ENCODE results near the gene CFAP206. TPM values are rescaled to one million over a fixed set of nuclear protein-coding genes. Genes with fewer than 3 reads are reported as not detected.

CFAP206 gene
- total and polyA plus RNA-seq, 10 of the 15 experiments (the other 5 are each of a cell fraction or from before 2014, with no cell fraction given) = 0.04 to 0.24 (median 0.09) TPM; not detected in 6

DNA sequence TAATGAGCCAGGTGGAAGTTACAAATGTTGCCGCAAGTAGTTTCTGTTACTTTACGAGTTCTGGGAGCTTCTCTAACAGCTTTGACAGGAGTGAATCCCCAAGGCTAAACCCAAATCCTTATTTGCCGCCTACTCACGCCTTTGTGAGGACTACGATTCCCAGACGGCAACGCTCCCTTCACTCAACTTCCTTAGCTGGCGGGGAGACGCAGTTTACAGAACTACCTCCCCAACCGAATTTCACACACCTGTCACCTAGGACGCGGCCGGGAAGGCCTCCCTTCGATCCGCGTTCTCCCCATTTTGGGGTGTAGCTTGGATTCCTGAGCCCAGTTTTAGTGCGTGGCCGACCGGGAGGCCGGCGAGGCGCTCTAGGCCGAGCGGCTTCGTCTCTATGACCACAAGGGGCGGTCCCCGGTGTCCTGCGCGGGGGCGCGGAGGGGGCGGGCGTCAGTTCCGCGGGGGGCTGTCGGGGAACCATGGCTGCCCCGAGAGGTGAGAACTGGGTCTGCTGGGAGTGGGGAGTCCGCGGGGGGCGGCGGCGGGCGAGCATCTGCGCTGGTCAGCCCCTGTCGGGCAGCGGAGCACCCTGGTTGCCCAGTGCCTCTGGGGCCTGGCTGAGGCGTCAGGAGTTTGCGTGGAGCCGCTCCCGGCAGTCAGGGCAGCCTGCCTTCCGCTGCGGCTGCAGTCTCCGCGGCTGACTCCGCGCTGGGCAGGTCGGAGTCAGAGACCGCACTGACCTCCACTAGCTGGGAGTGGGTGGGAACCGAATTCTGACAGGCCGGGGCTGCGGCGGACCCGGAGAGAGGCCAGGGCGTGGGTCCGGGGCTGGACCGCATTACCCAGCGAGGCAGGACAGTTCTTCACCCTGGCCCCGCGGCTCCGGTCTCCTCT is 65.0 kb downstream of the CFAP206 start, which contains the start of gene SLC35A1 (continued):
- TF ChIP-seq NFYB (IDR thresholded peaks at IDR 0.05; ENCODE audit: insufficient read depth, low read depth, low read length) = no peak
- TF ChIP-seq, protein P1, sequence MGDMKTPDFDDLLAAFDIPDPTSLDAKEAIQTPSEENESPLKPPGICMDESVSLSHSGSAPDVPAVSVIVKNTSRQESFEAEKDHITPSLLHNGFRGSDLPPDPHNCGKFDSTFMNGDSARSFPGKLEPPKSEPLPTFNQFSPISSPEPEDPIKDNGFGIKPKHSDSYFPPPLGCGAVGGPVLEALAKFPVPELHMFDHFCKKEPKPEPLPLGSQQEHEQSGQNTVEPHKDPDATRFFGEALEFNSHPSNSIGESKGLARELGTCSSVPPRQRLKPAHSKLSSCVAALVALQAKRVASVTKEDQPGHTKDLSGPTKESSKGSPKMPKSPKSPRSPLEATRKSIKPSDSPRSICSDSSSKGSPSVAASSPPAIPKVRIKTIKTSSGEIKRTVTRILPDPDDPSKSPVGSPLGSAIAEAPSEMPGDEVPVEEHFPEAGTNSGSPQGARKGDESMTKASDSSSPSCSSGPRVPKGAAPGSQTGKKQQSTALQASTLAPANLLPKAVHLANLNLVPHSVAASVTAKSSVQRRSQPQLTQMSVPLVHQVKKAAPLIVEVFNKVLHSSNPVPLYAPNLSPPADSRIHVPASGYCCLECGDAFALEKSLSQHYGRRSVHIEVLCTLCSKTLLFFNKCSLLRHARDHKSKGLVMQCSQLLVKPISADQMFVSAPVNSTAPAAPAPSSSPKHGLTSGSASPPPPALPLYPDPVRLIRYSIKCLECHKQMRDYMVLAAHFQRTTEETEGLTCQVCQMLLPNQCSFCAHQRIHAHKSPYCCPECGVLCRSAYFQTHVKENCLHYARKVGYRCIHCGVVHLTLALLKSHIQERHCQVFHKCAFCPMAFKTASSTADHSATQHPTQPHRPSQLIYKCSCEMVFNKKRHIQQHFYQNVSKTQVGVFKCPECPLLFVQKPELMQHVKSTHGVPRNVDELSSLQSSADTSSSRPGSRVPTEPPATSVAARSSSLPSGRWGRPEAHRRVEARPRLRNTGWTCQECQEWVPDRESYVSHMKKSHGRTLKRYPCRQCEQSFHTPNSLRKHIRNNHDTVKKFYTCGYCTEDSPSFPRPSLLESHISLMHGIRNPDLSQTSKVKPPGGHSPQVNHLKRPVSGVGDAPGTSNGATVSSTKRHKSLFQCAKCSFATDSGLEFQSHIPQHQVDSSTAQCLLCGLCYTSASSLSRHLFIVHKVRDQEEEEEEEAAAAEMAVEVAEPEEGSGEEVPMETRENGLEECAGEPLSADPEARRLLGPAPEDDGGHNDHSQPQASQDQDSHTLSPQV (IDR thresholded peaks at IDR 0.05) = no peak
- TF ChIP-seq KLF5 (IDR thresholded peaks at IDR 0.05; ENCODE audit: partially characterized antibody) = no peak
- no peak for TF ChIP-seq TCF7 (IDR thresholded peaks at IDR 0.05; ENCODE audit: borderline replicate concordance)
- TF ChIP-seq DPF2 (IDR thresholded peaks at IDR 0.05) = peak; percentile 80; the same call in 1 of the 2 replicates
- TF ChIP-seq MTA2 (IDR thresholded peaks at IDR 0.05; ENCODE audit: low read depth) = peak; percentile 24; the same call in 1 of the 2 replicates
- no peak for TF ChIP-seq SUPT20H (IDR thresholded peaks at IDR 0.05; ENCODE audit: borderline replicate concordance, control insufficient read depth, low read depth, low read length)
- no peak for TF ChIP-seq NR2C2 (IDR thresholded peaks at IDR 0.05; ENCODE audit: borderline replicate concordance, control insufficient read depth, insufficient read length, low read depth)
- no peak for TF ChIP-seq CHD4 (IDR thresholded peaks at IDR 0.05)
- TF ChIP-seq, protein P2, sequence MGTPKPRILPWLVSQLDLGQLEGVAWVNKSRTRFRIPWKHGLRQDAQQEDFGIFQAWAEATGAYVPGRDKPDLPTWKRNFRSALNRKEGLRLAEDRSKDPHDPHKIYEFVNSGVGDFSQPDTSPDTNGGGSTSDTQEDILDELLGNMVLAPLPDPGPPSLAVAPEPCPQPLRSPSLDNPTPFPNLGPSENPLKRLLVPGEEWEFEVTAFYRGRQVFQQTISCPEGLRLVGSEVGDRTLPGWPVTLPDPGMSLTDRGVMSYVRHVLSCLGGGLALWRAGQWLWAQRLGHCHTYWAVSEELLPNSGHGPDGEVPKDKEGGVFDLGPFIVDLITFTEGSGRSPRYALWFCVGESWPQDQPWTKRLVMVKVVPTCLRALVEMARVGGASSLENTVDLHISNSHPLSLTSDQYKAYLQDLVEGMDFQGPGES (IDR thresholded peaks at IDR 0.05) = no peak
- no peak for TF ChIP-seq SREBF1 (IDR thresholded peaks at IDR 0.05; ENCODE audit: low read length)
- no peak for TF ChIP-seq WRNIP1 (IDR thresholded peaks at IDR 0.05; ENCODE audit: borderline replicate concordance, low read depth, low read length)
- TF ChIP-seq GABPA (IDR thresholded peaks at IDR 0.05; ENCODE audit: low read depth) = peak; percentile 78
- no peak for TF ChIP-seq KDM1A (IDR thresholded peaks at IDR 0.05; ENCODE audit: borderline replicate concordance)
- TF ChIP-seq RELA (IDR thresholded peaks at IDR 0.05; ENCODE audit: borderline replicate concordance, partially characterized antibody) = peak; percentile 47
- TF ChIP-seq, protein P3, sequence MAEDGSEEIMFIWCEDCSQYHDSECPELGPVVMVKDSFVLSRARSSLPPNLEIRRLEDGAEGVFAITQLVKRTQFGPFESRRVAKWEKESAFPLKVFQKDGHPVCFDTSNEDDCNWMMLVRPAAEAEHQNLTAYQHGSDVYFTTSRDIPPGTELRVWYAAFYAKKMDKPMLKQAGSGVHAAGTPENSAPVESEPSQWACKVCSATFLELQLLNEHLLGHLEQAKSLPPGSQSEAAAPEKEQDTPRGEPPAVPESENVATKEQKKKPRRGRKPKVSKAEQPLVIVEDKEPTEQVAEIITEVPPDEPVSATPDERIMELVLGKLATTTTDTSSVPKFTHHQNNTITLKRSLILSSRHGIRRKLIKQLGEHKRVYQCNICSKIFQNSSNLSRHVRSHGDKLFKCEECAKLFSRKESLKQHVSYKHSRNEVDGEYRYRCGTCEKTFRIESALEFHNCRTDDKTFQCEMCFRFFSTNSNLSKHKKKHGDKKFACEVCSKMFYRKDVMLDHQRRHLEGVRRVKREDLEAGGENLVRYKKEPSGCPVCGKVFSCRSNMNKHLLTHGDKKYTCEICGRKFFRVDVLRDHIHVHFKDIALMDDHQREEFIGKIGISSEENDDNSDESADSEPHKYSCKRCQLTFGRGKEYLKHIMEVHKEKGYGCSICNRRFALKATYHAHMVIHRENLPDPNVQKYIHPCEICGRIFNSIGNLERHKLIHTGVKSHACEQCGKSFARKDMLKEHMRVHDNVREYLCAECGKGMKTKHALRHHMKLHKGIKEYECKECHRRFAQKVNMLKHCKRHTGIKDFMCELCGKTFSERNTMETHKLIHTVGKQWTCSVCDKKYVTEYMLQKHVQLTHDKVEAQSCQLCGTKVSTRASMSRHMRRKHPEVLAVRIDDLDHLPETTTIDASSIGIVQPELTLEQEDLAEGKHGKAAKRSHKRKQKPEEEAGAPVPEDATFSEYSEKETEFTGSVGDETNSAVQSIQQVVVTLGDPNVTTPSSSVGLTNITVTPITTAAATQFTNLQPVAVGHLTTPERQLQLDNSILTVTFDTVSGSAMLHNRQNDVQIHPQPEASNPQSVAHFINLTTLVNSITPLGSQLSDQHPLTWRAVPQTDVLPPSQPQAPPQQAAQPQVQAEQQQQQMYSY (CRISPR knock-in tag; IDR thresholded peaks at IDR 0.05) = no peak
- peak in 1 of 2 experiments; percentile 98; a peak in 2 of 3 replicates for TF ChIP-seq EGR1 (IDR thresholded peaks at IDR 0.05; ENCODE audit: borderline replicate concordance in 1 of 2, low read depth in 2 of 2, low read length in 2 of 2)
